SK-N-SH (cell line): ENCODE results near the gene KRTAP2-4. TPM values are rescaled to one million over a fixed set of nuclear protein-coding genes. Genes with fewer than 3 reads are reported as not detected.
A peak's percentile ranks its signal among the peaks of the same experiment; 100 is the strongest.

Experiments
- CTCF ChIA-PET: fragments of 300-600, 350-600 bp; formaldehyde crosslinking; extraction: SDS; loops from one replicate; lab custom pipeline; 2021; lab: Yijun Ruan, JAX
- POLR2A ChIA-PET: fragments of 350-600 bp; sonication (Branson Sonifier 250); formaldehyde crosslinking; extraction: SDS; loops from one replicate; lab custom pipeline; 2020; ENCODE audit warnings: antibody characterized with exemption, inconsistent platforms; lab: Yijun Ruan, JAX
- DNase-seq: peaks from one replicate; pipeline ENCODE4 v3.0.0; 2012
- H2AFZ ChIP-seq: fragments of 200-600 bp; sonication (generic); 2 replicates; pipeline ENCODE4 v1.8.1; 2016; ENCODE audit warnings: antibody characterized with exemption, mild to moderate bottlenecking, low read depth
- H3F3A ChIP-seq: fragments of 200-600 bp; sonication (generic); replicated peaks from 2 replicates; pipeline ENCODE3; 2016; ENCODE audit warnings: antibody characterized with exemption, mild to moderate bottlenecking; ENCODE audit not compliant: insufficient read depth
- H3K27ac ChIP-seq, 2 experiments: fragments of 200-500 bp in 1 of 2; fragments of 200-600 bp in 1 of 2; sonication (Bioruptor generic) in 1 of 2; sonication (generic), shearing (Covaris generic) in 1 of 2; 2 replicates each; pipeline versions ENCODE4 v1.5.1 to v1.6.1; 2014 to 2016; ENCODE audit warnings: low read depth in 2 of 2, inconsistent platforms in 1 of 2, low read length in 1 of 2, mild to moderate bottlenecking in 1 of 2, mixed read lengths in 1 of 2
- H3K27me3 ChIP-seq: fragments of 200-600 bp; sonication (generic), shearing (Covaris generic); 2 replicates; pipeline ENCODE4 v1.6.1; 2016; ENCODE audit warnings: mixed run types; ENCODE audit not compliant: insufficient read depth
- H3K36me3 ChIP-seq, 2 experiments: fragments of 200-500 bp in 1 of 2; fragments of 200-600 bp in 1 of 2; sonication (Bioruptor generic) in 1 of 2; sonication (generic) in 1 of 2; replicated peaks in 1 of 2; 2 replicates each; pipeline versions ENCODE3 to v1.5.1; 2014 to 2016; ENCODE audit warnings: low read length in 1 of 2, mild to moderate bottlenecking in 1 of 2; ENCODE audit not compliant: insufficient read depth in 2 of 2, control insufficient read depth in 1 of 2
- H3K4me1 ChIP-seq, 2 experiments: fragments of 200-500 bp in 1 of 2; fragments of 200-600 bp in 1 of 2; sonication (Bioruptor generic) in 1 of 2; sonication (generic), shearing (Covaris generic) in 1 of 2; 2 replicates each; pipeline versions ENCODE4 v1.5.1 to v1.6.1; 2014 to 2016; ENCODE audit warnings: low read depth in 1 of 2, low read length in 1 of 2, mixed run types in 1 of 2; ENCODE audit not compliant: insufficient read depth in 2 of 2, control insufficient read depth in 1 of 2
- H3K4me2 ChIP-seq: fragments of 200-600 bp; sonication (generic), shearing (Covaris generic); 2 replicates; pipeline ENCODE4 v1.6.1; 2017; ENCODE audit warnings: mixed run types
- H3K4me3 ChIP-seq, 2 experiments: fragments of 200-500 bp in 1 of 2; fragments of 200-600 bp in 1 of 2; sonication (Bioruptor generic) in 1 of 2; sonication (generic), shearing (Covaris generic) in 1 of 2; 2 replicates each; pipeline versions ENCODE4 v1.5.1 to v1.8.1; 2014 to 2016; ENCODE audit warnings: low read depth in 2 of 2, inconsistent platforms in 1 of 2, low read length in 1 of 2, mild to moderate bottlenecking in 1 of 2, mixed read lengths in 1 of 2, moderate library complexity in 1 of 2
- H3K79me2 ChIP-seq: fragments of 200-600 bp; sonication (generic); 2 replicates; pipeline ENCODE4 v1.8.1; 2017; ENCODE audit warnings: mild to moderate bottlenecking; ENCODE audit not compliant: insufficient read depth
- H3K9ac ChIP-seq: fragments of 200-600 bp; sonication (generic); 2 replicates; pipeline ENCODE4 v1.6.1; 2017; ENCODE audit warnings: mixed run types
- H3K9me2 ChIP-seq: fragments of 200-600 bp; sonication (generic); 2 replicates; pipeline ENCODE4 v1.6.1; 2017; ENCODE audit warnings: mixed run types
- H3K9me3 ChIP-seq: fragments of 200-600 bp; sonication (generic); 2 replicates; pipeline ENCODE4 v1.6.1; 2017; ENCODE audit warnings: mixed run types, mild to moderate bottlenecking, moderate library complexity
- H4K20me1 ChIP-seq: fragments of 200-600 bp; sonication (generic); 2 replicates; pipeline ENCODE4 v1.6.1; 2017; ENCODE audit warnings: mild to moderate bottlenecking, mixed run types; ENCODE audit not compliant: insufficient read depth
- ELF1 ChIP-seq: IDR thresholded peaks from 2 replicates; pipeline ENCODE4 v1.4.0; 2012
- EP300 ChIP-seq, 2 experiments: IDR thresholded peaks; 2 replicates each; pipeline versions ENCODE4 v1.4.0 to v1.6.1; 2012; ENCODE audit warnings: borderline replicate concordance in 1 of 2, low read depth in 1 of 2, low read length in 1 of 2
- FOSL2 ChIP-seq: IDR thresholded peaks from 2 replicates; pipeline ENCODE4 v1.4.0; 2012; ENCODE audit warnings: low read depth, mild to moderate bottlenecking, moderate library complexity, borderline replicate concordance
- FOXJ3 ChIP-seq: sonication (generic); formaldehyde crosslinking; IDR thresholded peaks from 2 replicates; pipeline ENCODE4 v1.5.1; 2020; ENCODE audit warnings: mild to moderate bottlenecking, missing genetic modification reagents
- FOXM1 ChIP-seq: IDR thresholded peaks from 2 replicates; pipeline ENCODE4 v1.4.0; 2012; ENCODE audit warnings: low read depth, mild to moderate bottlenecking
- JUND ChIP-seq: IDR thresholded peaks from 2 replicates; pipeline ENCODE4 v1.4.0; 2012
- MEF2A ChIP-seq: IDR thresholded peaks from 2 replicates; pipeline ENCODE4 v1.4.0; 2012; ENCODE audit warnings: low read depth, borderline replicate concordance
- POLR2AphosphoS5 ChIP-seq: IDR thresholded peaks from 2 replicates; pipeline ENCODE4 v1.6.1; 2012; ENCODE audit warnings: low read depth, low read length
- RXRA ChIP-seq: IDR thresholded peaks from 2 replicates; pipeline ENCODE4 v1.4.0; 2012; ENCODE audit warnings: low read depth, mild to moderate bottlenecking, borderline replicate concordance
- TAF1 ChIP-seq: IDR thresholded peaks from 2 replicates; pipeline ENCODE4 v1.6.1; 2012; ENCODE audit warnings: low read depth, mild to moderate bottlenecking, low read length, moderate library complexity, borderline replicate concordance
- TCF12 ChIP-seq: IDR thresholded peaks from 2 replicates; pipeline ENCODE4 v1.4.0; 2012
- TEAD4 ChIP-seq: IDR thresholded peaks from 2 replicates; pipeline ENCODE4 v1.4.0; 2012; ENCODE audit warnings: mild to moderate bottlenecking, borderline replicate concordance; ENCODE audit not compliant: insufficient read depth
- USF1 ChIP-seq: IDR thresholded peaks from 2 replicates; pipeline ENCODE4 v1.4.0; 2012; ENCODE audit warnings: low read depth, borderline replicate concordance
- WGBS: methylation state at CpG from one replicate; pipeline ENCODE4 v1.1.6; 2017; ENCODE audit warnings: low lambda C conversion rate; 5-methylcytosine and 5-hydroxymethylcytosine counted together
- polyA plus RNA-seq, 3 experiments: library from polyadenylated mRNA; depleted of rRNA; stranded (reverse); fragments of >200 nt; gene quantifications; 2 replicates each; pipeline ENCODE4 v1.2.3, GENCODE V29; 2012
- TF ChIP-seq, protein P1 (sequence below): fragments of 150-350 bp; IDR thresholded peaks from 2 replicates; pipeline ENCODE4 v1.6.1; 2016; ENCODE audit warnings: mild to moderate bottlenecking, low read depth, low read length
- TF ChIP-seq, protein P2 (sequence below): IDR thresholded peaks from 2 replicates; pipeline ENCODE4; 2012
- TF ChIP-seq, protein P3 (sequence below): IDR thresholded peaks from 2 replicates; pipeline ENCODE4 v1.4.0; 2012; ENCODE audit warnings: low read depth
- TF ChIP-seq, protein P4 (sequence below): fragments of 200-600 bp; sonication (generic); IDR thresholded peaks from 2 replicates; pipeline ENCODE4 v1.6.1; 2017; ENCODE audit warnings: antibody characterized with exemption, mild to moderate bottlenecking, moderate library complexity

The KRTAP2-4 gene
- polyA plus RNA-seq, 1 of the 3 experiments (the other 2 are of a cell fraction), result not detected

GRCh38 chr17:41061964-41062363 is 3.7 kb downstream of the KRTAP2-4 start:
- WGBS, result 50% methylated on average over 1 of the region's 1 CpG
- H2AFZ ChIP-seq, result no peak overlapping the region

GRCh38 chr17:41060052-41060604 is 5.6 kb downstream of the KRTAP2-4 start, which contains the start of gene KRTAP2-3:
KRTAP2-3 (minus strand) TSS chr17:41060114; CDS start chr17:41060050, 64 bp downstream.
- peaks cover 30% of the 10 kb centered on the region for H3F3A ChIP-seq
- H3K9me2 ChIP-seq, result no peaks in the 10 kb centered on the region
- WGBS, result 17% methylated on average over 6 of the region's 6 CpGs
- CTCF ChIA-PET, result no interaction called here
- H3K9me3 ChIP-seq, result no peaks in the 10 kb centered on the region
- H3K4me2 ChIP-seq, result peak within 1 kb of the TSS; percentile 51
- no peaks in the 10 kb centered on the region for H3K79me2 ChIP-seq
- no peak for DNase-seq
- no peak within 1 kb of the TSS for H3K9ac ChIP-seq
- H2AFZ ChIP-seq, result no peak within 1 kb of the TSS
- H4K20me1 ChIP-seq, result no peaks in the 10 kb centered on the region
- peak within 1 kb of the TSS in 1 of 2 experiments; percentile 62; a peak in 3 of 4 replicates for H3K27ac ChIP-seq
- no peaks in the 10 kb centered on the region for H3K36me3 ChIP-seq
- H3K27me3 ChIP-seq, result no peaks in the 10 kb centered on the region
- peaks cover 0 to 22% of the 10 kb centered on the region in 2 experiments; a peak in 2 of 4 replicates for H3K4me1 ChIP-seq
- POLR2A ChIA-PET, result no interaction called here
- H3K4me3 ChIP-seq, result no peak within 1 kb of the TSS
- no peak for TF ChIP-seq FOXJ3
- TF ChIP-seq POLR2AphosphoS5, result peak; percentile 27; the same call in 1 of the 2 replicates
- TF ChIP-seq, protein P1, sequence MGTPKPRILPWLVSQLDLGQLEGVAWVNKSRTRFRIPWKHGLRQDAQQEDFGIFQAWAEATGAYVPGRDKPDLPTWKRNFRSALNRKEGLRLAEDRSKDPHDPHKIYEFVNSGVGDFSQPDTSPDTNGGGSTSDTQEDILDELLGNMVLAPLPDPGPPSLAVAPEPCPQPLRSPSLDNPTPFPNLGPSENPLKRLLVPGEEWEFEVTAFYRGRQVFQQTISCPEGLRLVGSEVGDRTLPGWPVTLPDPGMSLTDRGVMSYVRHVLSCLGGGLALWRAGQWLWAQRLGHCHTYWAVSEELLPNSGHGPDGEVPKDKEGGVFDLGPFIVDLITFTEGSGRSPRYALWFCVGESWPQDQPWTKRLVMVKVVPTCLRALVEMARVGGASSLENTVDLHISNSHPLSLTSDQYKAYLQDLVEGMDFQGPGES, result no peak
- TF ChIP-seq USF1, result no peak
- TF ChIP-seq ELF1, result no peak
- no peak; the same call in 1 of the 2 replicates for TF ChIP-seq TAF1
- TF ChIP-seq TEAD4, result peak; percentile 94
- TF ChIP-seq MEF2A, result no peak
- TF ChIP-seq, protein P2, sequence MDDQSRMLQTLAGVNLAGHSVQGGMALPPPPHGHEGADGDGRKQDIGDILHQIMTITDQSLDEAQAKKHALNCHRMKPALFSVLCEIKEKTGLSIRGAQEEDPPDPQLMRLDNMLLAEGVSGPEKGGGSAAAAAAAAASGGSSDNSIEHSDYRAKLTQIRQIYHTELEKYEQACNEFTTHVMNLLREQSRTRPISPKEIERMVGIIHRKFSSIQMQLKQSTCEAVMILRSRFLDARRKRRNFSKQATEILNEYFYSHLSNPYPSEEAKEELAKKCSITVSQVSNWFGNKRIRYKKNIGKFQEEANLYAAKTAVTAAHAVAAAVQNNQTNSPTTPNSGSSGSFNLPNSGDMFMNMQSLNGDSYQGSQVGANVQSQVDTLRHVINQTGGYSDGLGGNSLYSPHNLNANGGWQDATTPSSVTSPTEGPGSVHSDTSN, result peak; percentile 81
- TF ChIP-seq RXRA, result peak; percentile 13; the same call in 1 of the 2 replicates
- peak; percentile 93 for TF ChIP-seq JUND
- TF ChIP-seq FOSL2, result peak; percentile 95

More at GRCh38 chr17:41061964-41062363, 3.7 kb downstream of the KRTAP2-4 start:
- ChIA-PET CTCF (no interaction called here), POLR2A (no interaction called here)
- Histone ChIP-seq H3K9me3 (no peaks in the 10 kb centered on the region), H3K27me3 (no peaks in the 10 kb centered on the region), H3K4me1 (peaks cover 0 to 22% of the 10 kb centered on the region in 2 experiments; a peak in 2 of 4 replicates), H3K36me3 (no peaks in the 10 kb centered on the region), H4K20me1 (no peaks in the 10 kb centered on the region), H3K4me2 (no peak overlapping the region), H3K4me3 (no peak overlapping the region), H3K79me2 (no peaks in the 10 kb centered on the region), H3F3A (peaks cover 30% of the 10 kb centered on the region), H3K9ac (no peak overlapping the region), H3K9me2 (no peaks in the 10 kb centered on the region), H3K27ac (peak overlapping the region; percentile 60 to 62; a peak in 3 of 4 replicates)
- no peak for TF ChIP-seq FOXM1
- TF ChIP-seq TEAD4, result 0 out of 2 replicates have a peak, but pooled peaks have one; percentile 47
- TF ChIP-seq, protein P3, sequence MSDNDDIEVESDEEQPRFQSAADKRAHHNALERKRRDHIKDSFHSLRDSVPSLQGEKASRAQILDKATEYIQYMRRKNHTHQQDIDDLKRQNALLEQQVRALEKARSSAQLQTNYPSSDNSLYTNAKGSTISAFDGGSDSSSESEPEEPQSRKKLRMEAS, result peak; percentile 97
- TF ChIP-seq FOSL2, result peak; percentile 68; the same call in 1 of the 2 replicates
- TF ChIP-seq TCF12, result peak; percentile 64
- peak in 1 of 2 experiments; percentile 49; a peak in 1 of 4 replicates for TF ChIP-seq EP300 (IDR thresholded peaks at IDR 0.05; ENCODE audit: borderline replicate concordance in 1 of 2, low read depth in 1 of 2, low read length in 1 of 2)
- TF ChIP-seq JUND, result peak; percentile 60
- TF ChIP-seq, protein P2, result no peak
- TF ChIP-seq, protein P4, sequence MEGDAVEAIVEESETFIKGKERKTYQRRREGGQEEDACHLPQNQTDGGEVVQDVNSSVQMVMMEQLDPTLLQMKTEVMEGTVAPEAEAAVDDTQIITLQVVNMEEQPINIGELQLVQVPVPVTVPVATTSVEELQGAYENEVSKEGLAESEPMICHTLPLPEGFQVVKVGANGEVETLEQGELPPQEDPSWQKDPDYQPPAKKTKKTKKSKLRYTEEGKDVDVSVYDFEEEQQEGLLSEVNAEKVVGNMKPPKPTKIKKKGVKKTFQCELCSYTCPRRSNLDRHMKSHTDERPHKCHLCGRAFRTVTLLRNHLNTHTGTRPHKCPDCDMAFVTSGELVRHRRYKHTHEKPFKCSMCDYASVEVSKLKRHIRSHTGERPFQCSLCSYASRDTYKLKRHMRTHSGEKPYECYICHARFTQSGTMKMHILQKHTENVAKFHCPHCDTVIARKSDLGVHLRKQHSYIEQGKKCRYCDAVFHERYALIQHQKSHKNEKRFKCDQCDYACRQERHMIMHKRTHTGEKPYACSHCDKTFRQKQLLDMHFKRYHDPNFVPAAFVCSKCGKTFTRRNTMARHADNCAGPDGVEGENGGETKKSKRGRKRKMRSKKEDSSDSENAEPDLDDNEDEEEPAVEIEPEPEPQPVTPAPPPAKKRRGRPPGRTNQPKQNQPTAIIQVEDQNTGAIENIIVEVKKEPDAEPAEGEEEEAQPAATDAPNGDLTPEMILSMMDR, result peak; percentile 30
- no peak for DNase-seq
